Tongue (tissue), 2 donors: Measurements from ENCODE around the gene NAV1. TPM values are rescaled to one million over a fixed set of nuclear protein-coding genes. Genes with fewer than 3 reads are reported as not detected.
"Not testable (repeated sequence)": the region's sequence is repeated elsewhere in the genome, so short reads cannot be mapped to it uniquely, and the experiment has no call there.

ENCODE experiments used
- DNase-seq: peaks from one replicate; pipeline ENCODE4 v3.0.0-alpha.2; 2015
- total RNA-seq: library from RNA; depleted of rRNA; stranded (reverse); fragments of >200 nt; gene quantifications from one replicate; pipeline ENCODE4 v1.2.3, GENCODE V29; 2014

The NAV1 gene, protein sequence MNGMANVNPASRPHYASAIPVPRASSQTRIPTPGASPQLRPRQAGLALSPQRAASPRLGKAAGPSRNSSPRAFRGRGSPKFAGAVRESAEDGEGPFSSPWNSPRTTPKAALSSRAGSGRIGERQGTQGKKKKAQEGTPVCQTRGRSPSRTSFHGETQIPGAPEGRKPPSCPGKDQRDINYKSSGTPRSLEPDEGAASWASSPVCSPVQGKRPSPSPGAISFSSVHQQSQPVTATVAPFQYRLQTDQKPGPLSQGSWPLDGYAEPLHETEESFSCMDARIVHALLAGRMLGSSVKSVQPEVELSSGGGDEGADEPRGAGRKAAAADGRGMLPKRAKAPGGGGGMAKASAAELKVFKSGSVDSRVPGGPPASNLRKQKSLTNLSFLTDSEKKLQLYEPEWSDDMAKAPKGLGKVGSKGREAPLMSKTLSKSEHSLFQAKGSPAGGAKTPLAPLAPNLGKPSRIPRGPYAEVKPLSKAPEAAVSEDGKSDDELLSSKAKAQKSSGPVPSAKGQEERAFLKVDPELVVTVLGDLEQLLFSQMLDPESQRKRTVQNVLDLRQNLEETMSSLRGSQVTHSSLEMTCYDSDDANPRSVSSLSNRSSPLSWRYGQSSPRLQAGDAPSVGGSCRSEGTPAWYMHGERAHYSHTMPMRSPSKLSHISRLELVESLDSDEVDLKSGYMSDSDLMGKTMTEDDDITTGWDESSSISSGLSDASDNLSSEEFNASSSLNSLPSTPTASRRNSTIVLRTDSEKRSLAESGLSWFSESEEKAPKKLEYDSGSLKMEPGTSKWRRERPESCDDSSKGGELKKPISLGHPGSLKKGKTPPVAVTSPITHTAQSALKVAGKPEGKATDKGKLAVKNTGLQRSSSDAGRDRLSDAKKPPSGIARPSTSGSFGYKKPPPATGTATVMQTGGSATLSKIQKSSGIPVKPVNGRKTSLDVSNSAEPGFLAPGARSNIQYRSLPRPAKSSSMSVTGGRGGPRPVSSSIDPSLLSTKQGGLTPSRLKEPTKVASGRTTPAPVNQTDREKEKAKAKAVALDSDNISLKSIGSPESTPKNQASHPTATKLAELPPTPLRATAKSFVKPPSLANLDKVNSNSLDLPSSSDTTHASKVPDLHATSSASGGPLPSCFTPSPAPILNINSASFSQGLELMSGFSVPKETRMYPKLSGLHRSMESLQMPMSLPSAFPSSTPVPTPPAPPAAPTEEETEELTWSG (N-terminal part only)
- total RNA-seq, result 17.3 TPM

- DNase-seq, result peak; percentile 82
These were observed at the start of gene NAV1 for GRCh38 chr1:201538612-201539551. NAV1 (plus strand) TSS chr1:201539127; CDS start chr1:201622885, 83,758 bp downstream.

DNA sequence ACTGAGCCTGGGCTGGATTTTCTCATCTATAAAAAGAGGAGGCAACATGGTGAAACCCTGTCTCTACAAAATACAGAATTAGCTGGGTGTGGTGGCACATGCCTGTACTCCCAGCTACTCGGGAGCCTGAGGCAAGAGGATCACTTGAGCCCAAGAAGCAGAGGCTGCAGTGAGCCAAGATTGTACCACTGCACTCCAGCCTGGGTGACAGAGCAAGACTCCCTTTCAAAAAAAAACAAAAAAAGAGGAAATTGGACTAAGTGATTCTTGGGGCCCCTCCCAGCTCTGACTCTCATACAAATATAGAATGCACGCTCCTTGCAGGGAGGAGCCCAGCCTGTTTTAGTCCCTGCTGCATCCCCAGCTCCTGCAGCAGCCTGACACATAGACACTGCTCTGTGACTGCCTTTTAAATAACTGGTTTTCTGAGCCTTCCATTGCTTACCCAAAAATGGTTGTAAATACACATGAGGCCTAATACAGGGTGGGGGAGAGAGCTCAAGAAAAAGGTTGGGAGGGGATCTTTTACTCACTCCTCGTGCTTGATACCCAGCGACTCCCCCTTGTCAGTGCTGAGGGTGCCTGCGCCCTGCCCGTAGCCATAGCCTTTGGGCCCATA lies 49.2 kb upstream of the NAV1 start:
- no peak for DNase-seq

- no peak for DNase-seq
These were observed 48.2 kb upstream of the NAV1 start for GRCh38 chr1:201490708-201491131.

- no peak for DNase-seq
These were observed 46.9 kb upstream of the NAV1 start for GRCh38 chr1:201491896-201492511.

DNA sequence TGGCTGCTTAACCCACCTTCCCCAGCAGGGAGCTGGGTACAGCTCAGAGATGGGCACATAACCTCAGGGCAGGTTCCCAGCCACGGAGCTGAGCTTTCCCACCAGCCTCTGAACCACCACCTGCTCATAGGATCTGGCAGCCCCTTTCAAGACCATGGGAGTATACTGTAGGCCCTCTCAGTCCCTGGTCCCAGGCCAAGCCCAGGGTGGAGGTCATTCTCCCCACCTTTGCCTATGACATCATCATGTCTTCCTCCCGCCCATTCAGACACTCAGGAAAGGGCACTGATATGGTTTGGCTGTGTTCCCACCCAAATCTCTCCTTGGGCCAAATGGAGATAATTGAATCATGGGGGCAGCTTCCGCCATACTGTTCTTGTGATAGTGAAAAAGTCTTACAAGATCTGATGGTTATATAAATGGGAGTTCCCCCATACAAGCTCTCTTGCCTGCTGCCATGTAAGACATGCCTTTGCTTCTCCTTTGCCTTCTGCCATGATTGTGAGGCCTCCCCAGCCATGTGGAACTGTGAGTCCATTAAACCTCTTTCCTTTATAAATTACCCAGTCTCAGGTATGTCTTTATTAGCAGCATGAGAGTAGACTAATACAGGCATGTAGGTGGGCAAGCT lies 45.8 kb upstream of the NAV1 start:
- not testable (repeated sequence) for DNase-seq

GRCh38 chr1:201493757-201494617 lies 44.9 kb upstream of the NAV1 start:
- DNase-seq, result no peak

- DNase-seq, result peak; percentile 64
These were observed 43.2 kb upstream of the NAV1 start for GRCh38 chr1:201495551-201496295.

DNA sequence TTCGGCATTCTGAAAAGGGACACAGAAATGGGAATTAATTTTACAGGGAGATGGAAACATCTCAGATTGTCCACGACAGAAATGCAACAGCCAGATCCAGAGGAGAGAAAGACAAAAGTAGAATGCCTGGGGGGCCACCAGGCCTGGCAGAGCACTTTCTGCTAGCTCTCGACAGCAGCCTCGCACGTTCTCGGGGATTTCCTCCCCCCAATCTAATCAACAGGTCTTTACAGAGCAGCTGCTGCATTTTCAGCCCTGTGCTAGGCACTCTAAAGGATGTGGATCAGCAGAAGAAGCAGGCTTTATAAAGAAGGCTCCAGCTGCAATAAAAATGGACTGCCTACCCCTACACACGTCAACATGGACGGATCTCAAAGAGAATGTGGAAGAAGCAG lies 42.6 kb upstream of the NAV1 start:
- no peak for DNase-seq

DNA sequence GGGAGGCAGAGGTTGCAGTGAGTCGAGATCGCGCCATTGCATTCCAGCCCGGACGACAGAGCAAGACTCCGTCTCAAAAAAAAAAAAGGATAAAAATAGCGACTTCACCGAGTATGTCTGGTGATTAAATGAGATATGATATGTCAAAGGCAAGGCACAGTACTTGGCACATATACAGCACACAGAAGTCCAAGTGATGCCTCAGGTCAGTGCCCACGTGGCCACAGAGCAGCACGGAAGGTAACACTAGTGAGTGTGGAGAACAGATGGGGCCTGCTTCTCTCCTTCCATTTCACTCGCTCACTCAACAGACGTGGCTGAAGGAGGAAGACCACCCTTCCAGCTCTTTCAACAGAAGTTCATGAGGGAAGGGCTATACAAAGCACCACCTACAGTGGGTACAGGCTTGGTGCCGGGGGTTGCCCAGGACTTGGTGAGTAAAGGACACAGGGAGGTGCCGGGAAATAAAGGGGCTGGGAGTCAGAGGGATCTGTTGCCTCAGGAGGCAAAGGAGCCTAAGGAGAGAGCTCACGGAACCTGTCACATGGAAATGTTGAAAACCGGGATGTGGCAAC lies 40.9 kb upstream of the NAV1 start:
- no peak for DNase-seq

GRCh38 chr1:201498621-201499020 lies 40.3 kb upstream of the NAV1 start:
- no peak for DNase-seq

DNA sequence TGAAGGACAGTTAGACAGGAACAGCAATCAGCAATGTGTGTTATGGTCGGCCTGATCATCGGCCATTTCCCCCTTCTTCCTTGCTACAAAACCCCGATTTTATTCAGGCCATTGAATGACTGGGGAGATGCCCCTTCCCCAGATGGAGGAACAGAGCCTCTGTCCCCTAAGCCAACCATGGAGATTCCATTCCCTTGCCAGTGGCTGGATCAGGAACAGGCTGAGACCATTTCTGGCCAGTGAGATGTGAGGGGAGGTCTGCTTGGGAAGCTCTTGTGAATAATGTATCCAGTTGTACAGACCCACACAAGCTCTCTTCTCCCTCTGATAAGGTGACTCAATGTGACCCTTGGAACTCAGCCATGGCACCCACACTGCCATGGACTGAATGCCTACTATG lies 39.7 kb upstream of the NAV1 start:
- no peak for DNase-seq

GRCh38 chr1:201499795-201500669 lies 38.9 kb upstream of the NAV1 start:
- no peak for DNase-seq

- DNase-seq, result no peak
These were observed 38.2 kb upstream of the NAV1 start for GRCh38 chr1:201500670-201501120.

GRCh38 chr1:201501144-201501543 lies 37.8 kb upstream of the NAV1 start:
- no peak for DNase-seq

DNA sequence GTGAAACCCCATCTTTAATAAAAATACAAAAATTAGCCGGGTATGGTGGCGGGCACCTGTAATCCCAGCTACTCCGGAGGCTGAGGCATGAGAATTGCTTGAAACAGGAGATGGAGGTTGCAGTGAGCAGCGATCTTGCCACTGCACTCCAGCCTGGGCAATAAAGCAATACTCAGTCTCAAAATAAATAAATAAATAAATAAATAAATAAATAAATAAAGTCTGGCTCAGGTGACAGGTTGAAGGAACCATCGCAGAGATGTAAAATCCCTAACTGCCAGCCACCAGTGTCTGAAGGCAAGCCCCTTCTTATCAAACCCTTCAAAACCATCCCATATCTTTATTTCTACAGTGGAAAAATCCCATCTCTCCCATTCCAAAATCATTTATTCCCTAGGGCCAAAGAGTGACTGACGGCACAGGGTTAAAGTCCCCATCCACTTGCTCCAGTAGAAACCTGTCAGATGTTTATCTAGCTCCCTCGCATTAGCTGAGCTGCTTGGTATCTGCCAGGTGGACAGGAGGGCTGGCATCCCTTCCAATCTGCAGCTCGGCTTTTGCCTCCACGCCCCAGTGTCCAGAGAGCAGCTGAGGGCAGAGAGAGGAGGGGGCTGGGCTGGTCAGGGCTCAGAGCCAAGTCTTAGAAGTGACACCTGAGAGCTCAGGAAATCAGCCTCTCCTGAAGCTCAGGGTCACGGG lies 37.0 kb upstream of the NAV1 start:
- no peak for DNase-seq

GRCh38 chr1:201502511-201502857 lies 36.4 kb upstream of the NAV1 start:
- DNase-seq, result no peak
